Measurements from ENCODE around the gene ELFN2.
"Not testable (repeated sequence)": the region's sequence is repeated elsewhere in the genome, so short reads cannot be mapped to it uniquely, and the experiment has no call there.

ELFN2 gene

GRCh38 chr22:37333724-37334460, 93.4 kb downstream of the ELFN2 start:
- DNase-seq = peak in 1 of 2 experiments; percentile 55

DNA sequence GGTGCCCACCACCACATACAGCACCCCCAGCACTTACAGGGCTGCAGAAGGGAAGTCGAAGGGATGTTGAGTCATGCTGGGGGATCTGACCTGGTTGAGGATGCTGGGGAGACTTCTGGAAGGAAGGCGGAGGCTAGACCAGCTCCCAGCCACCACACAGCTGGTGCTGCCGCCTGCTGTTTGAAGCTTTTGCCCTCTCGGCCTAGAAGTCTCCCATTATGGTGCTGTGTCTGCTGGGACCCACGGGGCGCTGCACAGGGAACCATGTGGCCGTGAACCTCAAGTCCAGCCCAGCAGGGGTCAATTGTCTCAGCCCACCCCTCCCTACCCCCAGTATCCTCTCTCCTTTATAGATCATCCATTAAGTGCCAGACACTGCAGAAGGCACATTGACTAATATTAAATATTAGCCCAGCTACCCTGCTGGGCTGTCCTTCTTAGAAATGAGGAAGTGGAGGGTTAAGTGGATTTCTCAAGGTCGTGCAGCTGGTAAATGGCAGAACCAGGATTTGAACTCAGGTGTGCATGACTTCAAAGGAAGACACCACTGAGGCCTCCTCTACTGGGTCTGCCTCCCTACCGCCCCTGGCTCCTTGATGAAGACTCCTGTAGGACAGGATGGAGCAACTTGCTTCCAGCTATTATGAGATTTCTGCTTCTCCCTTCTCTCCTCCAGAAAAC, 95.3 kb downstream of the ELFN2 start:
- no peak for DNase-seq

DNA sequence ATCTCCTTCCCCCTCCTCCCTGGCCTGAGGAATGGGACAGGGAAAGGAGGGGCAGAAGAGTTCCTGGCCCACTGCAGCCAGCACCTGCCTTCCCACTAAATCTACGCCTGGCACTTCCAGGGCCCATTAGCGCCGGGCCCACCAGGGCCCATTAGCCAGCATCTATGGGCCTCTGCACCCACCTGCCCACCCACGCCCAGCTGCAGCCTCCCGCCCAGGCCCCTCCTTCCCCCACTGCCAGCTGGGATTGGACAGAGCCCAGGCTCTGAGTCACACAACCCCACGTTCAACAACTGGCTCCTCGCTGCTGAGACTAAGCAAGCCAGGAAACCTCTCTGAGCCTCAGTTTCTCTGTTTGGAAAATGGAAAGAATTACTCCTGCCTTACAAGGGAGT, 96.2 kb downstream of the ELFN2 start:
- DNase-seq = peak in 1 of 2 experiments; percentile 60

- DNase-seq = peak; percentile 85 to 95
Observed at GRCh38 chr22:37330200-37331033, 96.9 kb downstream of the ELFN2 start.

DNA sequence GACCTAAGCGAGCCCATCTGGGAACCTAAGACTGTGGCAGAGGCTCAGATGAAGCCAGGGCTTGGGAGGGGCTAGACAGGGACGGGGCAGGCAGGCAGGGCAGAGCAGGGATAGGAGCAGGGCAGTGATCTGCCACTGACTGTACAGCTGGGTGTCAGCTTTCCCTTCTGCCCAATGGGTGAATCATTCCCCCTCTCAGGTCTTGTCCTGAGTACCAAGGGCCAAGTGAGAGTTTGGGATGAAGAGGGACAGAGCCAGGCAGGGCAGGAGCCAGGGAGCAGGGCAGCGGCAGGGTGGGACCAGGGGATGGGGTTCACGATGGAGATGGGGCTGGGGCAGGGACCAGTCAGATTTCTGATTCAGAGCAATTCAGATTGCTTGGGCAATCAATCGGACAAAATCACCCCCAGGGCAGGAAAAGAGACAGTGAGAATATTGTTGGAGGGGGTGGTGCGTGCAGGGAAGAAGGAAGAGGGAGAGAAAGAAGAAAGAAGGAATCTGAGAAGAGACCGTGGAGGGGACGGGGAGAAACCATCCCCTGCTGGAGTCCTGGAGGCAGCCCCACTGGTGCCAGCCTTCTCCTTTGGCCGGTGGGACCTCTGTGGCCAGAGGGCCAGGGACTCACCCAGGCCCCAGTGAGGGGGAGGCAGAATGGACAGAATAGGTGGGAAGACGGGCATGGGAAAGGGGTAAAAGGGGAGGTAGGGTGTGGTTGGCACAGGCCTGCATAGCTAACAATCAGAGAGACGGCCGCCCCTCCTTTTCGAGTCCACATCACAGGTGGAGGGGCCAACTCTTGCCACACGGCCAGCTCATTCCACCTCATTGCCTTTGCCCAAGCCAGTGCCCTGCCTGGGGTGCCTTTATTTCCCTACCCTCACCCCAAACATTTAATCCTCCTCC, 97.8 kb downstream of the ELFN2 start:
- peak in 1 of 2 experiments; percentile 23 for DNase-seq

GRCh38 chr22:37328538-37329237, 98.6 kb downstream of the ELFN2 start:
- DNase-seq = not testable (repeated sequence)

DNA sequence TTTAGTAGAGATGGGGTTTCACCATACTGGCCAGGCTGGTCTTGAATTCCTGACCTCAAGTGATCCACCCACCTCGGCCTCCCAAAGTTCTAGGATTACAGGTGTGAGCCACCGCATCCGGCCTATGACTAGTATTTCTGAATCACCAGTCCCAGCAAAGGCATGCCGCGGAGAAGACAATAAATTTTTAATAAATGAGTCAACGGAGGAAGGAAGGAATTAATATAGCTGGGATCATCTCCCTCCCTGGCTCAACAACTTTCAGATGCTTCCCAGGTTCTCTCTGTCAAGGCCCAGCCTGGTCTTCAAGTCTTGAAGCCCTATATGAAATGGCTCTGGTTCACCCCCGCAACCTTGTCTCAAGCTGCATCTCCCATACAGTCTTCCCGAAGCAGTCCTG, 99.3 kb downstream of the ELFN2 start:
- no peak for DNase-seq

DNA sequence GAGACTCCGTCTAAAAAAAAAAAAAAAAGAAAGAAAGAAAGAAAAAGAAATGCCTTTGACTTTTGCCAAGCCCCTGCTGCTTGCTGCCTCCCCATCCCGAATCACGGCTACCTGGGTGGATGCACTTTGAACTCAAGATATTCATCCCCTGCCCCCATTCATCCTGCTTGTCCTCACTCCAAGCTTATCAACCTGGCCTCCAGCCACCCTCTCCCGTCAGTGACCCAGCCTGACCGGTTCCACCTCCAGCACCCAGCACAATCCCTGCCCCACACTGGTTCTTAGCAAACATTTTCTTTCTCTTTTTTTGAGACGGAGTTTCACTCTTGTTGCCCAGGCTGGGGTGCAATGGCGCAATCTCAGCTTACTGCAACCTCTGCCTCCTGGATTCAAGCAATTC, 100.6 kb downstream of the ELFN2 start:
- DNase-seq = no peak

DNA sequence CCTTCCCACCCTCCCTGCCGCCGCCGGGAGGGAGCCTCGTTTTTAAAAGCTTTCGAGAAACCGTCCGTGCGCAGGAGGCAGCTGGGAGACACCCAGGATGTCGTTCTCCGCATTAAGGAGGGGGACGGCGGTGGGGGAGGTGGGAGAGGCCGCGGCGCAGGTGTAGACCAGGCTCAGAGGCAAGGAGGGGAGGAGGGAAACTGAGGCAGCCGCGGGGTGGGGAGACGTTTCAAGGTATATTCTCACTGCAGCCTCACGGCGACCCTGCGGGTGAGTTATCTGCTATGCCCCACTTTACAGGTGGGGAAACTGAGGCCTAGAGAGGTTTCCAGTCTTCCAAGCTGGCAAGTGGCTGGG, 102.3 kb downstream of the ELFN2 start:
- no peak for DNase-seq

DNA sequence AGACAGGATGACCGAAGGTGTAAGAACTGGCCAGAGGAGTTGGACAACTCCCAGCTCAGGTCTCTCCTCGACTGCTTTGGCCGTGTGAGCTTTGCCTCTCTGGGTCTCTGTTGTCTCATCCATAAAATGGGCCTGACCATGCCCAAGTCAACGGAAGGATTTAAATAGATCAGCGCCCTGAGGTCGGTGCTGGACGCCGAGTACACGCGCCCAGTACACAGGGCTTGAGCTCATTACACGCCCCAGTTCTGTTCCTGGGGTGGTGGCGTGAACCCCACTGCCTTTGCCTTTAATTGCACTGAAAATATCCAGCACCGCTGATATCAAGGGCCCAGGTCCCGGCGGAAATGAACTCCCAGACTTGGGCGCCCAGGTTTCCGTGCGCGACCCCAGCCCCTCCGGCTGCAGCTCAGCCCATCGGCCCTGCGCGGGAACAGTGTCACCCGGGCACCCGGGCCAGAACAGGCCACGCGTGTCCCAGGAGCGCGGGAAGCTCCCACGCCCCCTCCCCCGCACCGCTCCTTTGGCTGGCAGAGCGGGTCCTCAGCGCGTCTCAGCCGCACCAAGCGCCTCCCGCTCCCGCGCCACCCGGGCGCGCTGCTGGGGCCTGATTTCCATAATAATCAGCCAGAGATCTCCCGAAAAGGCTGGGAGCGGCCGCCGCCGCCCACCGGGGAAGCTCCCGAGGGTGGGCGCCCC, 102.8 kb downstream of the ELFN2 start:
- DNase-seq = peak in 1 of 2 experiments; percentile 17

DNA sequence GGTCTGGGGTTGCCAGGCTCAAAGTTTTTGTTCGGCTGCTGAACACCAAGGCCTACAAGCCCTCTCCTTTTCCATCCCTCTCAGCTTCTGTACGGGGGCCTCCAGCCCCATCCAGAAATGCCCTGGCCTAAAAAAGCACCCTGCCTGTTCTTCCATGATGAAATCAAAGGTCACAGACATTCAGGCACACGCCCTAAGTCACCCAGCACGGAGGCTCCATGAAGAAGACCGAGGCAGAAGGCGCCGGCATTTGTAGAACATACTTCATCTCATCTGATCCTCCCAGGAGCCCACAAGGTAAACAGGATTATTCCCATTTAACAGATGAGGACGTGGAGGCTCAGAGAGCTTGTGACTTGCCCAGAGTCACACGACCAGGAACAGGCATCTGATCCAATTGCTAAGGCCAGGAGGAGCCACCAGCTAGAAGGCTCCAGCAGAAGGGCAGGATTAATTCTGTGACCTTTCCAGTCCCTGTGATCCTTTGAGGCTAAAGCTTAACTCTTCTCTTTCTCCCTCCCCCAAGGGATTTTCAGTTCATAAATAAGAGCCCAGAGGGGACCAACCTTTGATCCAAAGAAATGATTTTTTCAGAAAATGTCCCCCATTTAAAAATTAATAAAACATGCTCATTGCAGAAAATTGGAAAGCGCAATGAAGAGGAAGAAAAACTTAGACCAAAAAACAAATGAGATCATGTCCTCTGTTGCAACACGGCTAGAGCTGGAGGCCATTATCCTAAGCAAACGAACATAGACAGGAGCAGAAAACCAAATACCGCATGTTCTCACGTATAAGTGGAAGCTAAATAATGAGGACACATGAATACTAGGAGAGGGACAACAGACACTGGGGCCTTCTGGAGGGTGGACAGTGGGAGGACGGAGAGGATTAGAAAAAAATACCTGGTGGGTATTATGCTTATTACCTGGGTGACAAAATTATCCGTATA, 106.3 kb downstream of the ELFN2 start:
- no peak for DNase-seq

DNA sequence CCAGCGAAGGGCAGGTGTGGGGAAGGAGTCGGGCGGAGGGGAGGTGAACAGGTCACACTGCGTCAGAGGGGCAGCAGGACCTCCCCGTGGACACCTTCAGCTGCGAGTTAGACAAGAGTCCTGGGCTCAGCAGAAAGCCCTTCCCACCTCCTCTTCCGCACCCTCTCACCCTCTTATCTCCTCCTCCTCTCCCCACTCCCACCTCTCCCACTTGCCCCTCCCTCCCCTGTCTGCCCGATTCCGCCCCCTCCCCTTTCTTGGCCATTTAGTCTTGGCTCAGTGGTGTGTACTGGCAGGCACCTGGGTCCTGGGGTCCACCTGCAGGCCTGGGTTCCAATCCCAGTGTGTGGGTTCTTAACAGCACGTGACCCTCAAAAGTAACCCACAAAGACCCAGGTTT, 107.8 kb downstream of the ELFN2 start:
- DNase-seq = no peak

- DNase-seq = peak in 1 of 2 experiments; percentile 38
Observed at GRCh38 chr22:37318364-37319109, 108.7 kb downstream of the ELFN2 start.
